ENCODE measurements around the gene RNF150.
"Not testable (repeated sequence)": the region's sequence is repeated elsewhere in the genome, so short reads cannot be mapped to it uniquely, and the experiment has no call there.

Gene RNF150

DNA sequence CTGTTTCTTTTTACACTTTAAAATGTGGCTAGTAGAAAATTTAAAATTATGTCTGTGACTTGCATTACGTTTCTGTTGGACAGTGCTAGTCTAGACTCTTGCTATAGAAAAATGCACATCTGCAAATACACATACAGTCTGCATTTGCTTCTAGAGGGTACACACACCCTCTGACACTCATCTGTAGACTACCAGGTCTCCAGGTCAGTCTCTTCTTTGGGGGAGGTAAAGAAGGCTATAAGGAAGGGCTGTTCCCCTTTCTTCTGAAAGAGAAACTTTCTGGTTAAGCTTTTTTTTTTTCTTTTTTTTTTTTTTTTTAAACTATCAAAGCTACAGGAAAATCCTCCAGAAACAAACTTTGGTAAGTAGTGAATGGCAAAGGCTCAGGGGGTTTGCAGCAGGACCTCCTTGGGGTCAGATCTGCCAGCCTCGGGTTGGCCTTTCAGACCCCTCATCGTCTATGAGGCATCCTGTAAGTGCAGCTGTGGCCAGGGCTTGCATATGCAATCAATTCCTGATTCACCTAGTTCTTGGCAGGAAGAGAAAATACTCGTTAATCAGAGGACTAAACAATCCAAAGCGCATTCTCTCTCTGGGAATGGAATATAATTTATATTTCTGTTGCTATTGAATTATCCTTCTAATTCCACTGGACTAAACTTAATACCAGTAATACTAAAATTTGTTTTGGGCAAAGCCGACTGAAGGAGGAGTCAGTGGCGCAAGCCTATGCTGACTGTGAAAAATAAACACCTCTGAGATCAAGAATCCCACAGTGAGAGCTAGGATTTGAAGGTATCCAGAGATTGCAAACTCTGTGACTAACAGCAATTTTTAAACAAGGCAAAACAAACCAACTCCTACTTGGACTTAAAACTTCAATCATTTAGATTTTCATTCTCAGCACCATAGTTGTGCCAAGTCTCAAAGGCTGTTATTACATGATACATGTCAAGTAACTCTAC, 267.7 kb downstream of the RNF150 start:
- DNase-seq (ENCODE audit: low spot score): no peak

DNA sequence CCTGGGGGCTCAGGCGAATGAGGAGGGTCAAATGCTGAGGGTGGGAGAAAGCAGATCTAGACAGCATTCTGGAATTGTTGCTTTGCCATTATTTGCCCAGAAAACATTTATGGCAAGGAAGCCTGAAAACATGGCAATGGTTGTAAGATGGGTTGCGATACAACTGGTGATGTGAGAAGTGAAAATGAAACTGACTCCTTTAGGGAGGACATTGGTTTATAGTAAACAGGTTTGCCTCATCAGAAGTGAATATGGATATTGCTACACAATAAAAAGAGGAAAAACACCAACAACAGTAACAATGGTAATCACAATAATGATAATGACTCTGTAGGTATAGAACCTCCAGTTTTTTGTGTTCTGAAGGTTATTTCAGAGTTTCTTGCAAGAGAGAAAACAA, 270.1 kb downstream of the RNF150 start:
- DNase-seq (ENCODE audit: low spot score): no peak

DNA sequence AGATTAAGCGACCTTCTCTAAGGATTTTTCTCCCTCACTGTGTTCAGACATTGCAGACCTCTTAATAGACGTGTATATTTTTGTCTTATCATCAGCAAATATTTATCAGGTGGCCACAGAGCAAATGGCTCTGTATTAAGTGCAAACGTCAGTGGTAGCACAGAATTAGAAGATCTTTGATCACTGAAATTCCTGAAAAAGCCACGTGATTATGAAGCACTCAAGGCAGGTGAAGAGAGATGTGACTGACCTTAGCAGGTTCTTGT, 271.2 kb downstream of the RNF150 start:
- DNase-seq (ENCODE audit: low spot score): no peak

DNA sequence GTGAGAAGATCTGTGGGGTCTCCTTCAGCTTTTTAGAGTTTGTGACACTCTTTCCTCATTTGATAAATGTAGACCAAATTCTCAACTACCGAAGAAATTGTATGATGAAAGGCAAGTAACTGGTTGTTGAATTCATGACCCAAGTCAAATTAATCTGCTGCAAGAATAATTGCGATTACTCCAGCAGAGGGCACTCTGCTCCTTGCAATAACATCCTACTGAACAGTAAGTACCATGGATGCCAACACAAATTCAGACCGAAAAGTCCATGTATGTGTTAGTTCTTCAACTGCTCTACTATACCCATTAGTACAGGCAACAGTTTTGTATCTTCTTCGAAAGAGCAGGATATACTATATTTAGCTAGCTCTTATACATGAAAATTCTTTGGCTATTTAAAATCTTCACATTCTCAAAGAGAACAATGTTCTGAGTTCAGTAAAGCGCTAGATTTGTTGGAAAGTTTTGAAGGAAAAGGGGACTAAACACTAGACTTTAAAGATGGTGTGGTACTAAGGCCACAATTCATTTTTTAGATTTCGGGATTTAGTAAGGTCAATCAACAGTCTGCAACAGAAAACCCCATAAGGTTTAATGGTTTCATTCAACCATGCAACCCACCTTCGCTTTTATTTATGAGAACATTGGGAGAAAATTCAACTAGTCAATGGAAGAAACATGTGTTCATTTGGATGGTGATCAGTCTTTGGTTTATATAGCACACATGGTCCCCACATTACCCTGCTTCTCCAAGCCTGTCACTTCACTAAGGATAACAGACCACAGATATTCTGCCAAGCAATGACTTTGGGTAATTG, 271.7 kb downstream of the RNF150 start:
- DNase-seq (ENCODE audit: low spot score): peak; percentile 95

DNA sequence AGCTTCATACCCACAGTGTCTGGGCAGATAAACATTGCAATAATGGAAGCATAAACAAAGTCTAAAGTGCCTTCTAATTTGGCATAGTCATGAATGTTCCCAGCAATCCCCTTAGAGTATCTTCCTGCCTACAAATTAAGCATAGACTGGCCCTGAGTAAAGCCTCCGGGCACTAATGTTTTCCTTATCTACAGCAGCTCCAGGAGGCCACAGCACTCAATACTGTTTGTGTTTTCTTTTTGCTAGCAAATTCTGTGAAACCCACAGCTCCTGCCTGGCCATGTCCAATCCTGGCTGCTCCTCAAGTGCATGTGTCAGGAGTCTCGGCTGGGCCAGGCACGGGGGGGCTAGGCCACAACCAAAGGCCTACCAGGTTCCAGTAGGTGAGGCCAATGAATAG, 274.4 kb downstream of the RNF150 start:
- no peak for DNase-seq (ENCODE audit: low spot score)

DNA sequence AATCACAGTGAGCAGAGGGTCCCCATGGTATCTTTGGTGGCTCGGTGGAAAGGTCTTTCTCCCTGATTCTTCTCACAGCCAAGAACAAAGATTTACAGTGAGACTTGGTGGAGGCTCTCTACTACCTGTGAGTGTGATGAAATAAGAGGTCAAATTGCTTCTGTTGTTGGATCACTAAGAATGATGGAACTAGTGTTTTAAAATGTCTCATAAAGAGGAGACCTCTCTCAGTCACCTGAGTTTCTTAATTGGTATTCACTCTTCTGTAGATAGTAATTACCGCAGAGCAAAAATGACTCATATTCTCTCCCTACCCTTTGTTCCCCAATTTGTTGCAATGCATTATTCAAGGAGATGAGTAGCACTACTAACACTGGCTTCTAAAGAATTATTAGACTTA, 276.2 kb downstream of the RNF150 start:
- DNase-seq (ENCODE audit: low spot score): no peak

DNA sequence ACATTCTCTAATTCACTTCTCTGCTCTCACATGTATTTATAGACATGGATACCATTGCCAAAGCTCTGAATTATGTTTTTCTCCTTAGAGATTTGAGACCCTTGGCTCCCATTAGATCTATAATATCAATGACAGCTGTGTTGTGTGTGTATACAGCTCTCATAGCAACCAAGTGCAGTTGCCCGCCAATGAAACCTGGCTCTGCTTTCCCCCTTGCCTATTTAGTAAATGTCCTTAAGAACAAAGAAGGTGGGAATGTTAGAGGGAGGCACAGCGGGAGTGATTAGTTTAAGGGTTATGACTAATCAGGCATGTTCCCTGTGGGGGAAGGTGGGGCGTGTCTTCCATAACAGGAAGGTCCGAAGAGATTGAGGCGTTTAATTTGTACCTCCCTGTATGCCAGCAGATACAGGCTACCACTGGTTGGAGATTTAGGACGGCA, 276.6 kb downstream of the RNF150 start:
- DNase-seq (ENCODE audit: low spot score): no peak

DNA sequence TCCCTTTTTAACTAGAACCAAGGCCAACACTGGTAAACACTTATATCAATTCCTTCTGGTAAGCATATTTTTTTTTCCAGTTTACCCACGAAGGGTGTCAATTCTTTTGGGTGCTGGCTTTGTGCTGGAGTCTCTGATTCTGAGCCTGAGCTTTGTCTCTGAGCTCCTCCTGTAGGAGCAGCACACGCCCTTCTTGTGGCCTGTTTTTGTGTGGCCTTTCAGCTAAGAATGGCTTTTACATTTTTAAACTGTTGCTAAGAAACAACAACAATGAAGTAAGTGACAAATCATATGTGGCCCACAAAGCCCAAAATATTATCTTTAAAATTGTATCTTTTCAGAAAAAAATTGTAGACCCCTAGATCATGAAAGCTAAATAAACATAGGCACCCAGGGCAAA, 279.1 kb downstream of the RNF150 start:
- no peak for DNase-seq (ENCODE audit: low spot score)

DNA sequence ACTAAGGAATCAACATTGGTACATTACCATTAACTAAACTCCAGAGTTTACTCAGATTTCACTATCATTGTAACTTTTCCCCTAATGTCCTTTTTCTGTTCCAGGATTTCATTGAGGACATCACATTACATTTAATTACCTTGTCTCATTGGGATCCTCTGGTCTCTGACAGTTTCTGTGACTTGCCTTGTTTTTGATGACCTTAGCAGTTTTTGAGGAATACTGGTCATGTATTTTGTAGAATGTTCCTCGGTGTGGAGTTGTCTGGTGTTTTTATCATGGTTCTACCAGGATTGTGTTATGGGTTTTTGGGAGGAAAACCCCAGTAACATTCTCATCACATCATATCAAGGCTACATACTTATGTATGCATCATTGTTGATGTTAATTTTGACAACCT, 281.5 kb downstream of the RNF150 start:
- no peak for DNase-seq (ENCODE audit: low spot score)

DNA sequence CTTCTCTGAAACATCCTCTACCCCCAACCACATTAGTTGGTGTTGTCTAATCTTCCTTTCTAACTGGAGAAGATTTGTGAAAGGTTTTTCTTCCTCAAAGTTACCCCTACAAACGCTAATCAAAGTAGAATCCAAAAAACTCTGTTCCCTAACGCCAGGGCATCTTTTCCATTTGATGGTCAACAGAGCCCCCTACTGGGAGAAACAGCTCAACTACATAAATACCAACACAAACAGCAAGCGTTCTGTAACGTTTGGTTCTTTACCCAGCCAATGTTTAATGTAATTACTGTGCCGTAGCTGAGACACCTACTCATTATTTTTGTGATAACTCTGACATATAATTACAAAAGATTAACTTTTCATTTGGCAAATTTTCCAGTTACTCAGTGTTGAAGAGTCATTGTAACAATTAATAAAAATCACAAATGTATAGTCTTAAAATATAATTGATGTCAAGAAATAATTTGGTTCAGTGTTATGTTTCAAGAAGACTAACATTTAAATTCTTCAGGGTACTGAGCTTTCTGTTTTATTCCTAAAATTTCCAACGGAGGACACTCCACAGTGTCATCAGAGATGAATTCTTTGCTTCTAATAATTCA, 282.1 kb downstream of the RNF150 start:
- peak; percentile 86 for DNase-seq (ENCODE audit: low spot score)

DNA sequence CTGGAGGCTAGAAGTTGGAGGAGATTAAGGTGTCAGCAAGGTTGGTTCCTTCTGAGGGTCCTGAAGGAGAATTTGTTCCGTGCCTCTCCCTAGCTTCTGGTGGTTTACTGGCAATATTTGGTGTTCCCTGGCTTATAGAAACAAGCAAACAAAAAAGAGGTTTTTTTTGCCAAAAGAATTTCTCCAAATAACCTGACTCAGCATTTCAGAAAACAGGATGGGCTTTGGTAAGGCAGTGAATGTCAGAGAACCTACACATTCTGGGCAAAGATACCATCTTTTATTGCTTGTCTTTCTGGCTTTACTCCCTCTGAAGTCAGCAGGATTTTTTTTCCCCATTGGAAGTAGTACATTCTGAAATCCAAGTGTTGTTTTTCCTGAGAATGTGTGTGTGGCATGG, 283.7 kb downstream of the RNF150 start:
- DNase-seq (ENCODE audit: low spot score): no peak

DNA sequence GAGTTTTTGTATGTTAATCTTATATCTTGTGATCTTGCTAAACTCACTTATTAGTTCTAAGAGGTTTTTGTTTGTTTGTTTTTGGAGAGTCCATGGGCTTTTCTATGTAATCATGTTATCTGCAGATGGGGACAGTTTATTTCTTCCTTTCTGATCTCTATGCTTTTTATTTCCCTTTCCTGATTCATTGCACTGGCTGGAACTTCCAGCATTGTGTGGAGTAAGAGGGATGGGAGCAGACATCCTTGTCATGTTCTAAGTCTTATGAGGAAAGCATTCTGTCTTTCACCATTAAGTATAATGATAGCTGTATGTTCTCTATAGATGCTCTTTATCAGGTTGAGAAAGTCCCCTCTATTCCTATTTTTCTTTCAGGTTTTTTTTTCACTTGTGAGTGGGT, 286.5 kb downstream of the RNF150 start:
- no peak for DNase-seq (ENCODE audit: low spot score)

DNA sequence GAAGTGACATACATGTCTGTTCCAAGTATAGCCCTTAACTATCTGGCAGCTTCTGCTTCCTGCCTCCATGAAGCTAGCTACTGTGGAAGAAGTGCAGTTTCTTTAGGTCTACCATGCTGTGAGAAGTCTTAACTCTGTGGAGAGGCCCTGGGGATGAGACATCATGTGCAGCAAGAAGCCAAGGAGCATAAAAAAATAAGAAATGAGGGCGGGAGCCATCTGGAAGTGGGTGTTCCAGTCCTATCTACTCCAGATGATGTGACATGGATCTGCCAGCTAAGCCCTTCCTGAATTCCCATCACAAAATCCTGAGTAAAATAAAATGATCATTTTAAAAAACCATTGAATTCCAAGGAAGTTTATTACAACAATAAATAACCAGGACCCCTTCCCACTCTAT, 289.2 kb downstream of the RNF150 start:
- no peak for DNase-seq (ENCODE audit: low spot score)

DNA sequence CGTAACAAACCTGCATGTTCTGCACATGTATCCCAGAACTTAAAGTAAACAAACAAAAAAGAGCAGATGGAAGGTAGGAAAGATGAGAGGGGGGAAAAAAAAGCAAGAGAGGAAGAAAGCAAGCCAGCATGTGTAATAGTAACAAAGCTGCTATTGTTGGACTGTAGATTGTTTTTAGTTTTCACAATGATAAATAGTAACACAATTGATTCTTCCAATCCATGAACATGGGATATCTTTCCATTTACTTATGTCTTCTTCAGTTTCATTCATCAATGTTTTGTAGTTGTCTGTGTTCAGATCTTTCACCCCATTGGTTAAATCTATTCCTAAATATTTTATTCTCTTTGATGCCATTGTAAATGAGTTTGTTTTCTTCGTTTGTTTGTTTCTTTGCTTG, 292.1 kb downstream of the RNF150 start:
- DNase-seq (ENCODE audit: low spot score): no peak

DNA sequence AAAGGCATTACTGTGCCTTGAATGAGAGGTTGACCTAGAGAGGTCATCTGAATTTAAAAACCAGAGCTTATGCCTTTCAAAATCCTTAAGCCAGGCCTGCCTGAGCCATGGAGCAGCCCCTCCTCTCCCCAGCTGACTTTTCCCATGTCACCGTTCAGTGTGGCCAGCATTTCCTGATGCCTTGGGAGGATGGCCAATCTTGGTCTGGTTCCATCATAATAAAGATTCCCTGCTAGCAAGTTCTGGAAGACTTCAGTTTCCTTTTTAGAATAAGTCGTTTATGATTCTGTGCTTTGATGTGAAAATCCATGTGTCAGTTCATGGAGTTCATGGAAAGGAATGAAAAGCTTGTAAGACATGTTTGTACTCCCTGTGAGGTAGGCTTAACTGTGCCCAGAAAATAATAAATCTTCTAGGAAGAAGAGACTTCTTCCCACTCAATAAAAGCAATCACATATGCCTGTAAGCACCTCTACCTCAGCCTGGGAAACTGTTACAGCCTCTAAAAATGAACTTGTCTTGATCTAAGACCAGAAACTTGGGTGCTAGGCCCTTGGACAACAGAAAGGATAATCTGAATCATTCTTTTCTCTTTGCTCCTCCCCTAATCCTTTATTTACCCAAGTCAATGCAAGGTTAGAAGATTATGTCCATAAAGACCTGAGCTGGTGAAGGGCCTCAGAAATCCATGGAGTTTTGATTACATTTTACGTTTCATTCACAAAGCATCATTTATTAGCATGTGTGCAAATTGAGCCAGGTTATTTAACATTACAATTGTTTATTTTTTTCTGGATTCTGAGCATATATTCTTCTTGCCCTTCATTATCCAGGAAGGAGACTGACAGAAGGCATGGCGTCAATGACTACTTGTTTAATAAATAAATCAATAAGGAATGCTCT, 293.1 kb downstream of the RNF150 start:
- DNase-seq (ENCODE audit: low spot score): no peak

DNA sequence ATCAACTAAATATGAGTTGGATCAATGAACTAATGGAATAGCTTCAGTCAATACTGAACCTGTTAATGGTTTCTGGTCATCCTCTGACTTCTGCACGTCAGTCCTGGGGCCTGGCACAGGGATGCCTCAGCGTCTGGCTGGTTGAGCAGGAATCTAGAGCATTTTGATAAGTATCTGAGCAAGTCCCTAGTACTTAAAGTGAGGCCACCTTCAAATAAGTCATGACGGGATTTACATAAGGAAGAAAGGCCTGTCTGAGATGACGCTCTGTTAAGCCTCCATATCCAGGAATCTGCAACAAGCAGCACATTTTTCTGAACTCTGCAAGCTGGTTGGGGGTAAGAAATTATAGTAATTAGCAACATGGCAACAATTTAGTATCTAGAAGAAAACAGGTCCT, 293.9 kb downstream of the RNF150 start:
- no peak for DNase-seq (ENCODE audit: low spot score)

DNA sequence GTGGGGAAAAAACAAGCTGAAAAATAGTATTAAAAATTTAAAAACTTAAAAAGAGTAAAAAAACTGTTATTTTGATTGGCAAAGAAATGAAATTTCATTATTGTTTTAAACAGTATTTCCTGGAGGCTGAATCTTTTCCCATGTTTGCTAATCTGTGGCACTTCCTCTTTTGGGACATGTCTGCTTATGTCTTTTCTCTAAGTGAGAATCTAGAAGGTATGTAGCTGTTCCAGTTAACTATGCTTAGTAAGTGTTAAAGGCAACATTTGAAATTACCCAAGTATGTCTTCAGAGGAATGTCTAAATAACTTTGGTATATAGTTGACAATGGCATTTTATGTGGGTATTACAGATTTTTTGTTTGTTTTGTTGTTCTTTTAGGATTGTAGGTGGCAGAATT, 295.5 kb downstream of the RNF150 start:
- no peak for DNase-seq (ENCODE audit: low spot score)

DNA sequence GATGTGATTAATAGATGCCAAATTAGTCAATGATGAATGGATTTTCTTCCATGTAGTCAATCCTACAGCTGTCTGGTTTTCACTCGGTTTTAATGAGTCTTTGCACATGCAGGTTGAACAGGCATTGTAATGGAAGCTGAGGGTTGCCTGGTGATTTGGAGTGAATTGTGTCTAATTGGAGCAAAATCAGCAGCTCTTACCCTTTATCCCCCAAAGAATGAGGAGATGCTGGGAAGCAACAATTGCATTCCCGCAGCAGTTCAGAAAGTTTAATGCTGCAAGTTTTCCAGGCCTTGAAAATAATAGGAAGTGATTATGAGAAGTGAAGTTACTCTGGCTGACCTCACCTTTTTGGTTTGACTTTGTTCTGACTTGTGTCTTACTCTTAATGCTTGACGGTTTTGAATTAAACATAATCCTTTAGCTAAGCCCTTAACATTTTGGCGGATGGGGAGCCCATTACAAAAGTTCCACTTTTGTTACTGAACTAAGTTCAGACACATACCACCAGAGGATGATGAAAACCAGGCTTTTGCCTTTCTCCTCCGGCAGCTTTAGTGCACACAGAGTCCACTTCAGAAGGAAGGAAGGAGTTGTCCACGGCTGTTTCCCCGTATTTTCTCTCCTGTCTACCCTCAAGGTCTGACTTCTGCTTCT, 298.3 kb downstream of the RNF150 start:
- DNase-seq (ENCODE audit: low spot score): no peak

DNA sequence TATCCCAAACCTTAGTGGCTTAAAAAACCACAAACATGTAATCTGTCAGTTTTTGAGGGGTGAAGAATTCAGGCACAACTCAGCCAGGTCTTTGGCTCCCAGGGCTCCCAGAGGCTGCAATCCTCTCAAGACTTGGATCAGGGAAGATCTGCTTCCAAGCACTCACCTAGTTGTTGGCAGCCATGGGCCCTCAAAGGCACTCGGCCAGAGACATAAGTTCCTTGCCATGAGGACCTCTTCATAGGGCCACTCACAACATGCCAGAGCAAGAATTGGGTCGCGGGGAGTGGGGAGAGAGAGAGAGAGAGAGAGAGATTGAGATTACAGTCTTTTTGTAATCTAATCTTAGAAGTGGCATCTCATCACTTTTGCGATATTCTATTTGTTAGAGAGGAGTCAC, 300.0 kb downstream of the RNF150 start:
- DNase-seq (ENCODE audit: low spot score): no peak

DNA sequence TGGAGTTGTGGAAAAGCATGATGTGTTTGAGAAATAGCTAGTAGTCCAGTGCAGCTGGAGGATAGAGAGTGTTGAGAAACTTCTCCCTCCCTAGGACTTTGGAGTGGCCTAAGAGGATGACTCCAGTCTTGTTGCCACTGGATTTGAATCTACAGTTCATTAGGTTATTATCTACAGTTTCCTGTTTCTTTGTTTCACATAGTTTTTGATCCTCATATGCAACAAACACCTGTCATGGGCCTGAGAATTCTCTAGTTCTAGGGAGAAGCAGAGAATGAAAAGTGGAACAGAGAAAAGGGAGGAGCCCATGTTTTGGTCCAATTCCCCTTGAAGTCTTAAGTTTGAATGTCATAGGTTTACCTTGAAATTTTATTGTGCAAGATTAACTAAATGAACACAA, 303.4 kb downstream of the RNF150 start:
- DNase-seq (ENCODE audit: low spot score): no peak

DNA sequence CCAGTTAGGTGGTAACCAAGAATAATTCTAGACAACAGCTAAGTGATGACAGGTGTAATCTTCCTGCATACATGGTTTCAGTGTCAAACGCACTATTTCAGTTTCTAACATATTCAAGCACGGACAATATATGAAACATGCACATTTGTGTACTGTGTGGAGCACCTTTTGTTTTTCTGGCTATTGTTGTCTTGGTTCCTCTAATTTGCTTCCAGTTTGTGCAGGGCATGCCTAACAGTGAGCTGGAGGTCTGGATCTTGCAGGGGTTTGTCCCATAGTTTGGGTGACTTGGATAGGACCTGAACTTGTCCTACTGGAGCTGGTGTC, 306.6 kb downstream of the RNF150 start:
- no peak for DNase-seq (ENCODE audit: low spot score)

DNA sequence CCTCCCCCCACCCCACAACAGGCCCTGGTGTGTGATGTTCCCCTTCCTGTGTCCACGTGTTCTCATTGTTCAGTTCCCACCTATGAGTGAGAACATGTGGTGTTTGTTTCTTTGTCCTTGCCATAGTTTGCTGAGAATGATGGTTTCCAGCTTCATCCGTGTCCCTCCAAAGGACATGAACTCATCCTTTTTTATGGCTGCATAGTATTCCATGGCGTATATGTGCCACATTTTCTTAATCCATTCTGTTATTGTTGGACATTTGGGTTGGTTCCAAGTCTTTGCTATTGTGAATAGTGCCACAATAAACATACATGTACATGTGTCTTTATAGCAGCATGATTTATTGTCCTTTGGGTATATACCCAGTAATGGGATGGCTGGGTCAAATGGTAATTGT, 312.7 kb downstream of the RNF150 start:
- not testable (repeated sequence) for DNase-seq (ENCODE audit: low spot score)

Measured in cerebellar cortex (tissue), 1 donor.